T47D (cell line): ENCODE data around the gene RNF212B.
A peak's percentile ranks its signal among the peaks of the same experiment; 100 is the strongest.

Experiments
- DNase-seq, 2 experiments: peaks; one replicate each; pipeline versions ENCODE4 v3.0.0 to v3.0.0-alpha.2; 2011 to 2012; ENCODE audit warnings: low read depth in 1 of 2, low spot score in 1 of 2
- JUND ChIP-seq: IDR thresholded peaks from 2 replicates; pipeline ENCODE4 v1.6.1; 2012; ENCODE audit warnings: low read depth
- in situ Hi-C: cut with HindIII; loops from 2 replicates; pipeline ENCODE4 v1.10.0; 2016; ENCODE audit warnings: low sequenced_read_pairs, low pct_unique_long_range_greater_than_20kb

Gene RNF212B

GRCh38 chr14:23321572-23322547 lies 84.1 kb downstream of the RNF212B start:
- peak in 1 of 2 experiments; percentile 37 for DNase-seq
- in situ Hi-C loops: no loop called here
- no peak for TF ChIP-seq JUND
